AG09309 (cell line): ENCODE measurements around the gene SFMBT2.

ENCODE experiments used
- DNase-seq: peaks from one replicate; pipeline ENCODE4 v3.0.0-alpha.2; 2010; ENCODE audit warnings: low read depth
- H3K4me3 ChIP-seq: 2 replicates; pipeline ENCODE4 v1.5.1; 2011; ENCODE audit warnings: mild to moderate bottlenecking, low read depth, low read length, moderate library complexity; ENCODE audit not compliant: control insufficient read depth
- CTCF ChIP-seq: IDR thresholded peaks from 2 replicates; pipeline ENCODE4 v1.5.1; 2011; ENCODE audit warnings: mild to moderate bottlenecking, low read depth, low read length, inconsistent platforms; ENCODE audit not compliant: insufficient read depth, control insufficient read depth; ENCODE audit errors: missing control alignments

Gene SFMBT2

GRCh38 chr10:7373039-7373438, 37.8 kb downstream of the SFMBT2 start:
- no peak overlapping the region for H3K4me3 ChIP-seq
- no peak for TF ChIP-seq CTCF
- no peak for DNase-seq

- no peak for DNase-seq
- no peak for TF ChIP-seq CTCF
- H3K4me3 ChIP-seq = no peak overlapping the region
Measured at GRCh38 chr10:7372504-7372903, 38.3 kb downstream of the SFMBT2 start.

- no peak overlapping the region for H3K4me3 ChIP-seq
- no peak for TF ChIP-seq CTCF
- no peak for DNase-seq
Measured at GRCh38 chr10:7370511-7370910, 40.3 kb downstream of the SFMBT2 start.

GRCh38 chr10:7365027-7365745, 45.6 kb downstream of the SFMBT2 start:
- no peak for TF ChIP-seq CTCF
- H3K4me3 ChIP-seq = no peak overlapping the region
- no peak for DNase-seq

- H3K4me3 ChIP-seq = no peak overlapping the region
- TF ChIP-seq CTCF = no peak
- DNase-seq = no peak
Measured at GRCh38 chr10:7364474-7364873, 46.4 kb downstream of the SFMBT2 start.

GRCh38 chr10:7363700-7364099, 47.1 kb downstream of the SFMBT2 start:
- no peak overlapping the region for H3K4me3 ChIP-seq
- no peak for TF ChIP-seq CTCF
- DNase-seq = no peak
